ENCODE measurements around the gene ADARB1.

Gene ADARB1

GRCh38 chr21:45099571-45099970 lies 25.2 kb downstream of the ADARB1 start:
- no peak for DNase-seq

- DNase-seq = no peak
Observed at GRCh38 chr21:45100866-45101265, 26.5 kb downstream of the ADARB1 start.

- no peak for DNase-seq
Observed at GRCh38 chr21:45102391-45102932, 28.1 kb downstream of the ADARB1 start.

- DNase-seq = no peak
Observed at GRCh38 chr21:45103971-45104520, 29.7 kb downstream of the ADARB1 start.

GRCh38 chr21:45104560-45104959 lies 30.2 kb downstream of the ADARB1 start:
- DNase-seq = no peak

- no peak for DNase-seq
Observed at GRCh38 chr21:45105906-45106485, 31.6 kb downstream of the ADARB1 start.

GRCh38 chr21:45108034-45108790 lies 33.8 kb downstream of the ADARB1 start:
- DNase-seq = no peak

GRCh38 chr21:45108808-45109781 lies 34.7 kb downstream of the ADARB1 start:
- no peak for DNase-seq

GRCh38 chr21:45109831-45110492 lies 35.6 kb downstream of the ADARB1 start:
- peak; percentile 28 to 47 for DNase-seq

GRCh38 chr21:45110873-45111624 lies 36.7 kb downstream of the ADARB1 start:
- no peak for DNase-seq

- DNase-seq = no peak
Observed at GRCh38 chr21:45111703-45112102, 37.3 kb downstream of the ADARB1 start.

- no peak for DNase-seq
Observed at GRCh38 chr21:45112371-45112770, 38.0 kb downstream of the ADARB1 start.

- DNase-seq = no peak
Observed at GRCh38 chr21:45113543-45113942, 39.2 kb downstream of the ADARB1 start.

- DNase-seq = no peak
Observed at GRCh38 chr21:45114072-45114471, 39.7 kb downstream of the ADARB1 start.

GRCh38 chr21:45114475-45114874 lies 40.1 kb downstream of the ADARB1 start:
- DNase-seq = no peak

- DNase-seq = no peak
Observed at GRCh38 chr21:45115141-45115540, 40.8 kb downstream of the ADARB1 start.

GRCh38 chr21:45116066-45116465 lies 41.7 kb downstream of the ADARB1 start:
- no peak for DNase-seq

- DNase-seq = no peak
Observed at GRCh38 chr21:45117314-45117713, 42.9 kb downstream of the ADARB1 start.

GRCh38 chr21:45118099-45118498 lies 43.7 kb downstream of the ADARB1 start:
- DNase-seq = no peak

- DNase-seq = no peak
Observed at GRCh38 chr21:45119812-45120211, 45.4 kb downstream of the ADARB1 start.

- no peak for DNase-seq
Observed at GRCh38 chr21:45120975-45121374, 46.6 kb downstream of the ADARB1 start.

GRCh38 chr21:45122030-45122429 lies 47.6 kb downstream of the ADARB1 start:
- DNase-seq = no peak

Data from AML-193 (cell line).